GM21390 (cell line): ENCODE measurements around the gene PDE6D.

Experiments
- ATAC-seq: cut with Tn5 transposase; IDR thresholded peaks from one replicate; pipeline ENCODE4 v1.9.1; 2021; ENCODE audit not compliant: unreplicated experiment

The PDE6D gene

DNA sequence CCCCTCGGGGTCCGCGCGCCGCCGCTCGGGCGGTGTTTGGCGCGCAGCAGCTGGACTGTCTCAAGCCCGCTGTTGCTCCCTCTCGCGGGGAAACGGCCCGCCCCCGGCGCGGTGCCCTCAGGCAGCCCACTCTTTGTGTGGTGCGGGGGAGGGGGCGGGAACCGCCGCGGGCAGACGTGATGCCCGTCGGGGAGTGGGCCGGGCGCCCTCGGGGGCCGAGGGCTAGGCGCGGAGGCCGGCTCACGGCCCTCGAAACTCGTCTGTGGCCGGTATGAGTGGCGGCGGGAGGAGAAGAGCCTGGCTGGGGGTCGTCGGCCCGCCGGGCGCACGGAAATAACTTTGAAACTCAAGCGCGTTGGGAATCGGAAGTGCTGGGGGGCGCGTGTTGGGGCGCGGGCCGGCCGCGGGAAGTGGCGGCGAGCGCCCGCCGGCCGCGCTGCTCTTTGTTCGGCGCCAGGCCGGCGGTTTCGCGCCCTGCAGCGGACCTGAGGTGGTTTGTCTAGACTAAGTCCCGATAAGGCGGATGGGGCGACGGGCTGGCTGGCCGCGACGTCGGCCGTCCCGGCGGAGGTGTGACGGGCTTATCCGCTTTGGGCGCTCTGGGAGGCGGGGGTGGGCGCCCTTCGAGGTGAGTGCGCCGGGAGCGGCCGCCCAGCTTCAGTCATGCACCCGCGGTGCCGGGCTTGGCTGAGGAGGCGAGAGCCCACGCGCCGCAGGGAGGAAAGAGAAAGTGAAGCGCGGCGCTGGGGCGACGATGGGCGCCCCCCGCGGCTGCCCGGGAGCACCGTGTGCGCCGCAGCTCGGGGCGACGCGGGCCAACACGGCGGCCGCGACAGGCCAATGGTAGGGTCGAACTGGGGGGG is 72.1 kb downstream of the PDE6D start:
- ATAC-seq: no peak

GRCh38 chr2:231707927-231708772 is 72.9 kb downstream of the PDE6D start, which contains the start of gene PTMA:
PTMA (plus strand) TSS chr2:231708525; CDS start chr2:231708707, 182 bp downstream.
- peak; percentile 63 for ATAC-seq

GRCh38 chr2:231707625-231707926 is 73.5 kb downstream of the PDE6D start:
- no peak for ATAC-seq

- ATAC-seq: peak; percentile 36
These were observed 74.1 kb downstream of the PDE6D start for GRCh38 chr2:231706731-231707624.

GRCh38 chr2:231704017-231704416 is 77.1 kb downstream of the PDE6D start:
- no peak for ATAC-seq

- ATAC-seq: no peak
These were observed 79.4 kb downstream of the PDE6D start for GRCh38 chr2:231701456-231702373.

DNA sequence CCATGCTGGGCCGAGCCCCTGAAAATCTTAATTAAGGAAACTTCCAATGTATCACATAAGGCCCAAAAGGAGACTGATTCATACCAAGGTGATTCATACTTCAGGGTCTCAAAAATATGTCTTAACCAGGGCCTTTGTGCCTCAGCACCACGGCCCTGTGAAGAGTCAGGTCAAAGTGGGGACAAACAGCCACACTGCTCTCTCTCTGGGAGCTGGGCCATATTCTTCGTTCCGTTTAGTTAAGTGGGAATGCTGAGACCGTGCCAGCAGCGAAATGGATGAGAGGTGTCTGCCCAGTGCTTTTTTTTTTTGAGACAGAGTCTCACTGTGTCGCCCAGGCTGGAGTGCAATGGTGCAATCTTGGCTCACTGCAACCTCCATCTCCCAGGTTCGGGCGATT is 82.1 kb downstream of the PDE6D start:
- no peak for ATAC-seq

DNA sequence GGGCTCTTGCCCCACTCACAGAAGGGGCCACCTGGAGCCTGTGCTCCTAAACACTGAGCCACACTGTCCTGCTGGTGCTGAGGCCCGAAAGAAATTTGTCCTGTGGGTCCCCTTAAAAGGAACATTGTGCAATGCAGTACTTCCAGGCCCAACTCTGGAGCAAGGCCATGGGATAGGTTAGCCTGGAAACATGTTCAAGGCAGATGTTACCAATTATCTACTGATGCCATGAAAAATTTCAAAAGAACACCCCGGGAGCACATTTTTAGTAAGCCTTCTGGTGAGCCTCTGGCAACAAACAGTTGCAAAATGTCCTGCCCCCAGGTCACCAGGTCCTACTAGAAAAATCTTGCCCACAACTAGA is 85.1 kb downstream of the PDE6D start:
- no peak for ATAC-seq

GRCh38 chr2:231693956-231694355 is 87.1 kb downstream of the PDE6D start:
- no peak for ATAC-seq

GRCh38 chr2:231692847-231693246 is 88.2 kb downstream of the PDE6D start:
- ATAC-seq: no peak

GRCh38 chr2:231691251-231691772 is 89.8 kb downstream of the PDE6D start:
- ATAC-seq: no peak

GRCh38 chr2:231689124-231689893 is 91.8 kb downstream of the PDE6D start:
- ATAC-seq: no peak

GRCh38 chr2:231688719-231689118 is 92.4 kb downstream of the PDE6D start:
- ATAC-seq: no peak

- ATAC-seq: no peak
These were observed 93.1 kb downstream of the PDE6D start for GRCh38 chr2:231687961-231688360.

GRCh38 chr2:231687133-231687852 is 93.8 kb downstream of the PDE6D start:
- peak; percentile 78 for ATAC-seq

DNA sequence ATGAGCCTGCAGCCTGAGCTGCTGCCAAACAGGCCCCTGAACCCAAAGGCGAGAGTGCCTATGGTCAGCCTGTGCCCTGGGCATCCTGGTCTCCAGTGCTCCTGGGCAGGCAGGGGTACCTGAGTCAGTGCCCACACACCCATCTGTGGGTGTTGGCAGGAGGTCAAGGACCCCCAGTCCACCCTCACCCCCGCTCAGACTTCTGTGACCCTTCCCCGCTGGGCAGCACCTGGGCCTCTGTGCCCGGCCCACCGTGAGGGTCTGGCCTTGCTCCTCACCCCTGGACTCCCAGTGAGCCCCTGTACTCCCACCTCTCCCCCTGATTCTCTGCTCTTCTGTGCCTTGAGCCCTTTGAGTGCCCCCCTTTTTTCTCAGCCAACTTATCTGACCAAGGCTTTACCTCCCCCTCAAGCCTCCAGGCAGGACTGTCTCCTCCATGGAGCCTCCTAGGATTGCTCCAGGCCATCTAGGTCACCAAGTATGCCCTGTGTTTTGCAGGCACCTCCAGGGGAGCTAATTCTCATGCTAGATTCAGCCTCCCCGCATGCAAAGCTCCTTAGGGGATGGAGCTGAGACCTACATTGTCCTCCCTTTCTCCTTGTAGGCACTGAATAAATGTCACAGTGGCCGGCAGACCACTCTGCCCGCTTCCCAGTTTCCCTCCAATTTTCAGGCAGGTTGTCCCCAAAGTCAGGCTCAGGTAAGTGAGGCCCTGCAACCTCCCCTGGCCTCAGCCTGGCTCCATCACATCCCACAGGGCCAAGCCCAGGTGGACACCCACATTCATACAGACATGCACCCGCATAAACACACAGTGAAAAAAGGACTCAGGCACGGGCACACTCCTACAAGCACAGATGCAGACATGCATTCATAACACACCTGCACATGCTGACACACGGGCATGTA is 94.6 kb downstream of the PDE6D start:
- no peak for ATAC-seq
